ENCODE results near the gene LHX4. TPM values are rescaled to one million over a fixed set of nuclear protein-coding genes. Genes with fewer than 3 reads are reported as not detected.
"Not testable (repeated sequence)": the region's sequence is repeated elsewhere in the genome, so short reads cannot be mapped to it uniquely, and the experiment has no call there.

The LHX4 gene
- total RNA-seq, 4 donors from 2014 or later, result not detected

GRCh38 chr1:180201451-180202200, 28.4 kb upstream of the LHX4 start:
- DNase-seq (ENCODE audit: low spot score in 2 of 2), result no peak
- Histone ChIP-seq H3K9me3 (no peaks in the 10 kb centered on the region), H3K36me3 (peaks cover 0 to 26% (median 0%) of the 10 kb centered on the region in 3 donors), H3K4me3 (no peak overlapping the region), H3K4me1 (no peaks in the 10 kb centered on the region), H3K27me3 (no peaks in the 10 kb centered on the region), H3K27ac (no peak overlapping the region)
- TF ChIP-seq POLR2A (IDR thresholded peaks at IDR 0.05), result no peak
- no peak for TF ChIP-seq CTCF (IDR thresholded peaks at IDR 0.05)
- no peak for TF ChIP-seq EP300 (IDR thresholded peaks at IDR 0.05)
- WGBS, 2 donors, result 77 to 78% methylated on average over 7 of the region's 7 CpGs

GRCh38 chr1:180202588-180202987, 27.5 kb upstream of the LHX4 start:
- not testable (repeated sequence) for DNase-seq (ENCODE audit: low spot score in 2 of 2); H3K4me3 ChIP-seq; H3K4me1 ChIP-seq; H3K27ac ChIP-seq; H3K27me3 ChIP-seq; H3K9me3 ChIP-seq
- peaks cover 0 to 16% (median 0%) of the 10 kb centered on the region in 3 donors for H3K36me3 ChIP-seq
- 76 to 83% methylated on average over 5 of the region's 5 CpGs for WGBS, 2 donors

- TF ChIP-seq EP300 (IDR thresholded peaks at IDR 0.05) (no peak), POLR2A (IDR thresholded peaks at IDR 0.05) (no peak), CTCF (IDR thresholded peaks at IDR 0.05) (no peak)
- 85% methylated on average over 6 of the region's 6 CpGs for WGBS, 2 donors
- no peaks in the 10 kb centered on the region for H3K27me3 ChIP-seq
- no peaks in the 10 kb centered on the region for H3K4me1 ChIP-seq
- no peak overlapping the region for H3K27ac ChIP-seq
- no peaks in the 10 kb centered on the region for H3K9me3 ChIP-seq
- H3K4me3 ChIP-seq, result no peak overlapping the region
- no peaks in the 10 kb centered on the region for H3K36me3 ChIP-seq
- DNase-seq (ENCODE audit: low spot score in 2 of 2), result no peak
Observed at GRCh38 chr1:180204231-180204630, 25.8 kb upstream of the LHX4 start.

- WGBS, 2 donors, result 89 to 97% methylated on average over 3 of the region's 3 CpGs
- TF ChIP-seq POLR2A (IDR thresholded peaks at IDR 0.05) (no peak), CTCF (IDR thresholded peaks at IDR 0.05) (no peak)
- Histone ChIP-seq H3K27me3 (no peaks in the 10 kb centered on the region), H3K36me3 (no peaks in the 10 kb centered on the region), H3K9me3 (no peaks in the 10 kb centered on the region), H3K27ac (no peak overlapping the region), H3K4me3 (no peak overlapping the region), H3K4me1 (no peaks in the 10 kb centered on the region)
- no peak for DNase-seq (ENCODE audit: low spot score in 2 of 2)
Observed at GRCh38 chr1:180206581-180206980, 23.5 kb upstream of the LHX4 start.

- TF ChIP-seq POLR2A (IDR thresholded peaks at IDR 0.05) (no peak), CTCF (IDR thresholded peaks at IDR 0.05) (no peak), EP300 (IDR thresholded peaks at IDR 0.05) (no peak)
- H3K4me3 ChIP-seq, result no peak overlapping the region
- no peak for DNase-seq (ENCODE audit: low spot score in 2 of 2)
- no peaks in the 10 kb centered on the region for H3K27me3 ChIP-seq
- H3K4me1 ChIP-seq, result no peaks in the 10 kb centered on the region
- H3K27ac ChIP-seq, result no peak overlapping the region
- H3K9me3 ChIP-seq, result no peaks in the 10 kb centered on the region
- 74 to 82% methylated on average over 4 of the region's 4 CpGs for WGBS, 2 donors
- no peaks in the 10 kb centered on the region for H3K36me3 ChIP-seq
Observed at GRCh38 chr1:180208264-180208663, 21.8 kb upstream of the LHX4 start.

Data from tibial nerve (tissue), 4 donors.